GM21717 (cell line): Measurements from ENCODE around the gene NCOA5.

Experiments used
- ATAC-seq: cut with Tn5 transposase; IDR thresholded peaks from one replicate; pipeline ENCODE4 v1.9.1; 2021; ENCODE audit warnings: mild to moderate bottlenecking, moderate library complexity; ENCODE audit not compliant: unreplicated experiment

Gene NCOA5

DNA sequence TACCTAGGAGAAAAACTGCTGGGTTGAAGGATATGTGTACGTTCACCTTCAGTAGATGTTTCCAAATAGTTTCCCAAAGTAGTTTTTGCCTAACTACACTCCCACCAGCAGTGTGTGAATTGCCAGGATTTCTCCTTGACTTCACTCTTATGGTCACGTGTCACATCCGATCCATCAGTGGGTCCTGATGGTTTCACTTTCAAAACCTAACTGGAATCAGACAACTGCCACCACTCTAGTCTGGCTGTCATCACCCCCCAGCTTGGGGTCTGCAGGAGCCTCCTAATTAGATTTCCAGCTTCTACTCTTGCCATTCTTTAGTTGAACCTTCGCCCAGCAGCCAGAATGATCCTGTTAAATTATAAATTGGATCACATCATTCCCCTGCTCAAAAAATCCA, 69.2 kb downstream of the NCOA5 start:
- no peak for ATAC-seq

DNA sequence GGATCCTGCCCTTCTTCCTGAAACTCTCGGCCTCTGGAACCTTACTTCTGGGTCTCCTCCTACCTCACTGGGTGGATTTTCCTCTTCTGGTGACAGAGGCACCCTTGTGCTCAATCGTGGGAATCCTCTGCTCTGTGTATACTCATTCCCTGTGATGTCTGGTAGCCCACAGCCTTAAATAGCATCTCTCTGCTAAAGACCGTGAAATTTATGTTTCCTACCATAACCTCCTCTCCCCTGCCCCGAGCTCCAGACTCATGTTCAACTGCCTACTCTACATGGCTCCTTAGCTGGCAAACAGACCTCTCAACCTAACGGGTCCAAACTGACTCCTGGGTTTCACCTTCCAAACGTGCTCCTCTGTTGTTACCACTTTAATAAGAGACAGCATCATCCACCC, 71.2 kb downstream of the NCOA5 start:
- ATAC-seq: no peak

DNA sequence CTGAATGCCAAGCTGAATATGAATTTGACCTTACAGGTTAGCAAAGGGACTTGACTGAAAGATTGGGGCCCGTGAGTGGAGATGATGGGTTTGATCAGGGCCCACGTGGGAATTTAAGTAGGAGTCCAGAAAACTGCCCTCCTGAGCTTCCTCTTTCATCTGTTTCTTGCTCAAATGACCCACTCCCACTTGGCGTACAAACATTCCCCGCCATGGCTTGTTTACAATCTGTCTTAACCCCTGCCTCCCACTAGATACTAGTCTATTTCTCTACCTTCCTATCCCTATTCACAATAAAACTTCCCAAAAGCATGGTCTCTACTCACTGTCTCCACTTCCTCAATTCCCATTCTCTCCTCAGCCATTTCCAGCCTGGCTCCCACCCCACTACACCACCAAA, 71.7 kb downstream of the NCOA5 start:
- no peak for ATAC-seq

DNA sequence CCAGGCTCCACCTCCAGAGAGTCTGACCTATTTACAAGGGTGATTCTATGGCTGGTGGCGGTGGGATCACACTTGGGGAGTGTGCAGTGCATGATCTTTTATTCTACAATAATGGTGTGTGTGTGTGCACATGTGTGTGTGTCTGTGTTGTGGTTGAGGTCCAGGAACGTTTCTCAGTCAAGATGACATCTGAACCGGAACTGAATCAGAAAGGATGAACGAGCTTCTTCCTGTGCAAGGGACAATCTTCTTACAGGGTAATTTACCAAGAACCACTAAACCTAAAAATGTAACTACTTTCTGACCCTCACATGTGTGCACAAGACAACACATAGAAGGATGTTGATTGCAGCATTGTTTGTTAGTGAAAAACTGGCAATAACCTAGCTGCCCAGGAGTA, 72.5 kb downstream of the NCOA5 start:
- no peak for ATAC-seq

DNA sequence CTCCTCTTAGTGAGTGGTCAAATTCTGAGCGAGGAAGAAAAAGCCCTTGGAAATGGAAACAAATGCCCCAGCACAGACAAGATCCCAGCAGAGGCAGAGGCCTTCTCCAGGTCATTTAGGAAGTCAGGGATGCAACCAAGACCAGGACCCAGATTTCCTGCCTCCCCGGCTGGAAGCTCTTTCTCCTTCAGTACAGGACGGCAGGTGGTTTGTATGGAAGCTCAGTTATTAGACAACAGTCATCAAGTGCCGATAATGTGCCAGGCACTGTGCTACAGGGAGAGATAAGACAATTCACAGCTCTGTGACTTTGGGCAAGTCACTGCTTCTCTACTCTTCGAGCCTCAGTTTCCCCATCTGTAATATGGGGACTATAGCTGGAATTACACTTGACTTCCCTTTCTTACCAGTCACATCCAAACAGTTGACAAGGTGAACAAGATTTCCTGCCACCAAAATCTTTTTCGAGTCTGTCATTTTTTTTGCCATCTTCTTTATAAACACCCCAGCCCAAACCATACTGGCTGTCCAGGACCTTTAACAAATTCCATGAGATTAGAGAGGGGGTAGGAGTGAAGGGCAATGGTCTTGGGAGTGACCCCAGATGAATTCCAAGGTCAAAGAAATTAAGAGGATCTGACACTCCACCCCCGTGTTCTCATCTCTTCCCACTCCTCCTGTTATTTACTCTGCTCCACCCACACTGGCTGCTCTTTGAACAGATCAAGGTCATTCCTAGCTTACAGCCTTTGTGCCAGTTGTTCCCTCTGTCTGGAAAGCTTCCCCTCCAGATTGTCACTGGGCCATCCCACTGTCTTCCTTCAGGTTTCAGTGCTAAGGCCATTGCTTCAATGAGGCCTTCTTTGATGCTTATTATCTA, 75.0 kb downstream of the NCOA5 start:
- ATAC-seq: no peak

DNA sequence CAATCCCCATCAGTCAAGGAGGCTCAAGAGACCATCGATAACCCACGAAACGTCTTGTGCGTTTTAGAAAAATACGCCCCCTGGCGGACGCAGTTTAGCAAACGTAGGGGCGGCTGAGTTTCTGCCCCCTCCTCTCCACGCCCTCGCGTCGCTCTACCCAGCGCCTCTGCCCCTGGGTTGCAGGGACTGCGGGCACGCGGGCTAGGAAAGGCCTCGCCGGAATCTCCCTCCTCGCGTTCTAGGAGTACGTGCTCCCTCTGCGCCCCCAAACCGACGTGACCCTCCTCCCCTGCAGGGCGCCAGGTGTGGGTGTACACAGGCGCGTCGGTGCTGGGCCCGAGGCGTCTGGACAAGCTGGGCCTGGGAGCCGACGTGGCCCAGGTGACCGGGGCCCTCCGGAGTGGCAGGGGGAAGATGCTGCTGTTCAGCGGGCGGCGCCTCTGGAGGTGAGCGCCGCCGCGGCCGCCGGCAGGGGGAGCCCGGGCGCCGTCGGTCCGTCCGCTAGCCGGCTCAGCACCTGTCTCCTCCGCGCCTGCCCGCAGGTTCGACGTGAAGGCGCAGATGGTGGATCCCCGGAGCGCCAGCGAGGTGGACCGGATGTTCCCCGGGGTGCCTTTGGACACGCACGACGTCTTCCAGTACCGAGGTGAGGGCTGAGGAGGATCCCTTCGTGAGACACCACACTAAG, 75.8 kb downstream of the NCOA5 start:
- no peak for ATAC-seq

DNA sequence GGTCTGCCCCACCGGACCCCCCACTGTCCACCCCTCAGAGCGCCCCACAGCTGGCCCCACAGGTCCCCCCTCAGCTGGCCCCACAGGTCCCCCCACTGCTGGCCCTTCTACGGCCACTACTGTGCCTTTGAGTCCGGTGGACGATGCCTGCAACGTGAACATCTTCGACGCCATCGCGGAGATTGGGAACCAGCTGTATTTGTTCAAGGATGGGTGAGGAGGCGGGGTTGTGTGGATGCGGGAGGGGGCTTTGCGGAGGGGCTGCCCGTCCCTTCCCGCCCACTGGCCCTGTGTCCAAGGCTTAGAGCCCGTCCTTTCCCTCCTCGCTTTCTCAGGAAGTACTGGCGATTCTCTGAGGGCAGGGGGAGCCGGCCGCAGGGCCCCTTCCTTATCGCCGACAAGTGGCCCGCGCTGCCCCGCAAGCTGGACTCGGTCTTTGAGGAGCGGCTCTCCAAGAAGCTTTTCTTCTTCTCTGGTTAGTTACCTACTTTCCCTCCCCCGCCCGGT, 76.4 kb downstream of the NCOA5 start:
- no peak for ATAC-seq

DNA sequence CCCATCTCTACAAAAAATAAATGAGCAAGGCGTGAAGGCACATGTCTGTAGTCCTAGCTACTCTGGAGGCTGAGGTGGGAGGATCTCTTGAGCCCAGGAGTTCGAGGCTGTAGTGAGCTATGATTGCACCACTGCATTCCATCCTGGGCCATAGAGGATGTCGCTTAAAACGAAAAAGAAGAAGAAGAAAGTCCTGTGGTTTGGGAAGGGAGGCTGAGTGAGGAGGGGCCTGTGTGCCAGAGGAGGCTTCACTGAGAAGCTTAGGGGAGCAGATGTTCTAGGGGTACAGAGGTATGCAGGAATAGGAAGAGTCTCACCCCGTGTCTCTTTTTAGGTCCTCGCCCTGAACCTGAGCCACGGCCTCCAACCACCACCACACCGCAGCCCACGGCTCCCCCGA, 76.8 kb downstream of the NCOA5 start:
- ATAC-seq: no peak

DNA sequence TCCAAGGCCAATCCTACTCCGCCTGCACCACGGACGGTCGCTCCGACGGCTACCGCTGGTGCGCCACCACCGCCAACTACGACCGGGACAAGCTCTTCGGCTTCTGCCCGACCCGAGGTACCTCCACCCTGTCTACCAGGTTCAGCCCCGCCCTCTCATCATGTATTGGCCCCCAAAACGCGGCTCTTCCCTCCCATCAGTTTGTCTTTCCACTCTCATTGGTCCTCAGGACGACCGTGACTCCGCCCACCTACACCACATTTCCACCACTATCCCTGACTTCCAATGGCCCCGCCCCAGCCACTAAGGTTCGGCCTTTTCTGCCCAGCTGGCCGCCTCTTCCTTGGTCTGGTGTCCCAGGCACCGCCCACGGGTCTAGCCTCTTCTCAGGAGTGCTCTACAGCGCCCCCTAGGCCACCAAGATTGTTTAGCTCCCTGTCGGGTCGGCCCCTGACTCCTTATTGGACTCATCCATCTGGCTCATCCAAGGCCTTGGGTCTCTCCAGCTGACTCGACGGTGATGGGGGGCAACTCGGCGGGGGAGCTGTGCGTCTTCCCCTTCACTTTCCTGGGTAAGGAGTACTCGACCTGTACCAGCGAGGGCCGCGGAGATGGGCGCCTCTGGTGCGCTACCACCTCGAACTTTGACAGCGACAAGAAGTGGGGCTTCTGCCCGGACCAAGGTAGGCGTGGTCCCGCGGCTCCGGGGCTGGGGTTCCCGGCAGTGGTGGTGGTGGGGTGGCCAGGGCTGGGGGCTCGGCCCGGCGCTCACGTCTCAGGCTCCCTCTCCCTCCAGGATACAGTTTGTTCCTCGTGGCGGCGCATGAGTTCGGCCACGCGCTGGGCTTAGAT, 77.9 kb downstream of the NCOA5 start:
- no peak for ATAC-seq
